H9 (cell line): ENCODE data around the gene SMURF1. TPM values are rescaled to one million over a fixed set of nuclear protein-coding genes. Genes with fewer than 3 reads are reported as not detected.

Experiments used
- DNase-seq: peaks from one replicate; pipeline ENCODE4 v3.0.0-alpha.2; 2017
- H2AFZ ChIP-seq: one replicate; pipeline ENCODE4 v1.6.1; 2013; ENCODE audit warnings: mild to moderate bottlenecking, low read length, control low read depth, moderate library complexity
- H2AK5ac ChIP-seq: 2 replicates; pipeline ENCODE4 v1.6.1; 2013; ENCODE audit warnings: low read length, control low read depth, mixed read lengths; ENCODE audit not compliant: insufficient read length
- H2BK120ac ChIP-seq: one replicate; pipeline ENCODE4 v1.6.1; 2013; ENCODE audit warnings: low read depth, mild to moderate bottlenecking, low read length, control low read depth, inconsistent platforms; ENCODE audit not compliant: poor library complexity, severe bottlenecking
- H2BK12ac ChIP-seq: 2 replicates; pipeline ENCODE4 v1.6.1; 2013; ENCODE audit warnings: low read length, control low read depth, mixed read lengths, low read depth; ENCODE audit not compliant: insufficient read length
- H2BK15ac ChIP-seq: 2 replicates; pipeline ENCODE4 v1.6.1; 2013; ENCODE audit warnings: low read depth, low read length, control low read depth
- H2BK20ac ChIP-seq: one replicate; pipeline ENCODE4 v1.6.1; 2013; ENCODE audit warnings: low read depth, mild to moderate bottlenecking, low read length, control low read depth, inconsistent platforms; ENCODE audit not compliant: poor library complexity, severe bottlenecking
- H2BK5ac ChIP-seq: 2 replicates; pipeline ENCODE4 v1.6.1; 2013; ENCODE audit warnings: low read length, control low read depth, mixed read lengths; ENCODE audit not compliant: insufficient read length
- H3K14ac ChIP-seq: 2 replicates; pipeline ENCODE4 v1.6.1; 2013; ENCODE audit warnings: low read length, control low read depth; ENCODE audit not compliant: insufficient read depth
- H3K18ac ChIP-seq: 2 replicates; pipeline ENCODE4 v1.6.1; 2013; ENCODE audit warnings: low read depth, mild to moderate bottlenecking, mixed read lengths, low read length, control low read depth; ENCODE audit not compliant: insufficient read length
- H3K23ac ChIP-seq: 2 replicates; pipeline ENCODE4 v1.6.1; 2013; ENCODE audit warnings: low read length, control low read depth, mixed read lengths, low read depth; ENCODE audit not compliant: insufficient read length
- H3K23me2 ChIP-seq: 2 replicates; pipeline ENCODE4 v1.6.1; 2013; ENCODE audit warnings: low read depth, mild to moderate bottlenecking, mixed read lengths, low read length, control low read depth; ENCODE audit not compliant: insufficient read length, poor library complexity, severe bottlenecking
- H3K27ac ChIP-seq: 2 replicates; pipeline ENCODE4 v1.5.1; 2013; ENCODE audit warnings: low read length, control low read depth, mixed read lengths, low read depth; ENCODE audit not compliant: insufficient read length
- H3K27me3 ChIP-seq: 2 replicates; pipeline ENCODE4 v1.6.1; 2013; ENCODE audit warnings: low read length, control low read depth, inconsistent platforms; ENCODE audit not compliant: insufficient read depth
- H3K4ac ChIP-seq: 2 replicates; pipeline ENCODE4 v1.6.1; 2013; ENCODE audit warnings: low read depth, mild to moderate bottlenecking, control low read depth, inconsistent platforms, low read length, moderate library complexity
- H3K4me1 ChIP-seq: 2 replicates; pipeline ENCODE4 v1.6.1; 2013; ENCODE audit warnings: low read length, control low read depth, inconsistent platforms; ENCODE audit not compliant: insufficient read depth
- H3K4me2 ChIP-seq: 2 replicates; pipeline ENCODE4 v1.6.1; 2013; ENCODE audit warnings: low read length, control low read depth, mixed read lengths; ENCODE audit not compliant: insufficient read length, insufficient read depth
- H3K56ac ChIP-seq: 2 replicates; pipeline ENCODE4 v1.6.1; 2013; ENCODE audit warnings: low read depth, mild to moderate bottlenecking, mixed read lengths, low read length, control low read depth; ENCODE audit not compliant: insufficient read length
- H3K79me1 ChIP-seq: 2 replicates; pipeline ENCODE4 v1.6.1; 2013; ENCODE audit warnings: low read depth, mild to moderate bottlenecking, moderate library complexity, low read length, control low read depth, inconsistent platforms; ENCODE audit not compliant: insufficient read depth, poor library complexity, severe bottlenecking
- H3K79me2 ChIP-seq: 2 replicates; pipeline ENCODE4 v1.6.1; 2013; ENCODE audit warnings: low read length, control low read depth, inconsistent platforms; ENCODE audit not compliant: insufficient read depth
- H3K9ac ChIP-seq: 2 replicates; pipeline ENCODE4 v1.6.1; 2013; ENCODE audit warnings: low read length, control low read depth, mixed read lengths; ENCODE audit not compliant: insufficient read length; ENCODE audit errors: extremely low read depth
- H3K9me3 ChIP-seq: one replicate; pipeline ENCODE4 v1.6.1; 2013; ENCODE audit warnings: low read depth, low read length, inconsistent platforms; ENCODE audit not compliant: control insufficient read depth
- H3T11ph ChIP-seq: one replicate; pipeline ENCODE4 v1.6.1; 2013; ENCODE audit warnings: mild to moderate bottlenecking, low read length, control low read depth, inconsistent platforms
- H4K20me1 ChIP-seq: one replicate; pipeline ENCODE4 v1.6.1; 2013; ENCODE audit not compliant: control insufficient read depth, insufficient read length, insufficient read depth
- H4K5ac ChIP-seq: 2 replicates; pipeline ENCODE4 v1.6.1; 2013; ENCODE audit warnings: low read depth, mild to moderate bottlenecking, mixed read lengths, low read length, control low read depth; ENCODE audit not compliant: insufficient read length
- H4K8ac ChIP-seq: replicated peaks from 2 replicates; pipeline ENCODE4 v1.6.1; 2013; ENCODE audit warnings: low read length, control low read depth, mixed read lengths, low read depth; ENCODE audit not compliant: insufficient read length
- H4K91ac ChIP-seq: 2 replicates; pipeline ENCODE4 v1.6.1; 2013; ENCODE audit warnings: low read depth, mild to moderate bottlenecking, moderate library complexity, mixed read lengths, low read length, control low read depth; ENCODE audit not compliant: insufficient read length
- H3K27ac Mint-ChIP-seq, 3 experiments: 2 replicates in 2 of 3; 3 replicates in 1 of 3; pipeline ENCODE4 v1.8.0; 2020 to 2021; ENCODE audit warnings: mixed read lengths in 3 of 3, mild to moderate bottlenecking in 1 of 3, moderate library complexity in 1 of 3
- H3K27me3 Mint-ChIP-seq: 2 replicates; pipeline ENCODE4 v1.8.0; 2021; ENCODE audit warnings: low read depth, mild to moderate bottlenecking, moderate library complexity, mixed read lengths
- H3K36me3 Mint-ChIP-seq, 3 experiments: 2 replicates in 2 of 3; 3 replicates in 1 of 3; pipeline ENCODE4 v1.8.0; 2020 to 2021; ENCODE audit warnings: low read depth in 3 of 3, mixed read lengths in 3 of 3; ENCODE audit not compliant: insufficient read depth in 1 of 3
- H3K4me1 Mint-ChIP-seq, 2 experiments: 2 replicates each; pipeline ENCODE4 v1.8.0; 2020; ENCODE audit warnings: mixed read lengths in 2 of 2
- H3K4me3 Mint-ChIP-seq, 2 experiments: 2 replicates in 1 of 2; 3 replicates in 1 of 2; pipeline ENCODE4 v1.8.0; 2020 to 2021; ENCODE audit warnings: mild to moderate bottlenecking in 2 of 2, mixed read lengths in 2 of 2, moderate library complexity in 1 of 2
- H3K9me3 Mint-ChIP-seq, 2 experiments: 2 replicates in 1 of 2; 3 replicates in 1 of 2; pipeline ENCODE4 v1.8.0; 2020; ENCODE audit warnings: mild to moderate bottlenecking in 2 of 2, mixed read lengths in 2 of 2, moderate library complexity in 1 of 2
- WGBS: extraction: QIAGEN DNeasy Blood & Tissue Kit; methylation state at CpG from one replicate; pipeline ENCODE4 v1.1.7; 2013; ENCODE audit warnings: missing lambda C conversion rate, low lambda C conversion rate, mixed read lengths; ENCODE audit not compliant: insufficient read length; ENCODE audit errors: extremely low coverage; 5-methylcytosine and 5-hydroxymethylcytosine counted together
- total RNA-seq: library from RNA; stranded (reverse); gene quantifications from 2 replicates; pipeline ENCODE4 v1.2.1, GENCODE V29; 2021
- TF ChIP-seq, protein P1 (sequence below): fragments of 200-600 bp; sonication (generic); conservative IDR thresholded peaks from 3 replicates; pipeline ENCODE4 v1.8.0; 2021; ENCODE audit warnings: antibody characterized with exemption, mild to moderate bottlenecking

SMURF1 gene
- total RNA-seq, 1 experiment from 2014 or later, result 29.4 TPM

DNA sequence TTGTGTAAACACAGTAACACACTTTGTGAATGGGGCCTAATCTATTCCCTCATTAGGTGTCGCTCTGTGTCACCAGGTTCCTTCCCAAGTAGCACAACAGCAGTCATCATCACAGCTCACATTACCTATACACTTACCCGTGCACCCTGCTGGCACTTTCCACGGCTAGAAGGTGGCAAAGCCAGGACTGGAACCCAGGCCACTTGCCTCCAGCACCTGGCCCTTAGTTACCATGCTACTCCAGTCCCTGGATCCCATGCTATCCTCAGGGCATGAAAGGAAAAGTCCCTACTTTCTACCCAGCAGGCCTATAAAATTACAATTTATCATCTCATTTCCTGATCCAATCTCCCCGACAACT lies 18.4 kb downstream of the SMURF1 start:
- Histone ChIP-seq H3K27me3 (no peaks in the 10 kb centered on the region), H3K9me3 (no peaks in the 10 kb centered on the region), H3K23me2 (no peaks in the 10 kb centered on the region), H3K27ac (no peak overlapping the region), H2BK5ac (no peak overlapping the region), H3K18ac (no peak overlapping the region), H3K79me1 (peaks cover 5% of the 10 kb centered on the region), H4K20me1 (no peaks in the 10 kb centered on the region), H3T11ph (no peak overlapping the region), H2BK15ac (no peak overlapping the region), H4K91ac (no peak overlapping the region), H3K4me2 (no peak overlapping the region), H2BK20ac (no peak overlapping the region), H3K79me2 (peaks cover 18% of the 10 kb centered on the region; the same call in 1 of the 2 replicates), H3K56ac (no peak overlapping the region), H3K4ac (no peak overlapping the region), H2BK12ac (no peak overlapping the region), H2BK120ac (no peak overlapping the region), H4K5ac (no peak overlapping the region), H3K4me1 (peaks cover 8% of the 10 kb centered on the region; the same call in 1 of the 2 replicates), H4K8ac (no peak overlapping the region), H2AFZ (no peak overlapping the region), H3K23ac (no peak overlapping the region), H2AK5ac (no peak overlapping the region), H3K14ac (no peak overlapping the region; the same call in 1 of the 2 replicates), H3K9ac (no peak overlapping the region)
- Mint-ChIP-seq H3K9me3 (no peaks in the 10 kb centered on the region), H3K27me3 (no peaks in the 10 kb centered on the region), H3K4me1 (peaks cover 16 to 22% of the 10 kb centered on the region in 2 experiments), H3K36me3 (peaks cover 0 to 4% (median 4%) of the 10 kb centered on the region in 3 experiments; a peak in 4 of 7 replicates), H3K27ac (peak overlapping the region in 2 of 3 experiments; percentile 27 to 53; a peak in 3 of 7 replicates), H3K4me3 (no peak overlapping the region)
- DNase-seq, result no peak
- TF ChIP-seq, protein P1, sequence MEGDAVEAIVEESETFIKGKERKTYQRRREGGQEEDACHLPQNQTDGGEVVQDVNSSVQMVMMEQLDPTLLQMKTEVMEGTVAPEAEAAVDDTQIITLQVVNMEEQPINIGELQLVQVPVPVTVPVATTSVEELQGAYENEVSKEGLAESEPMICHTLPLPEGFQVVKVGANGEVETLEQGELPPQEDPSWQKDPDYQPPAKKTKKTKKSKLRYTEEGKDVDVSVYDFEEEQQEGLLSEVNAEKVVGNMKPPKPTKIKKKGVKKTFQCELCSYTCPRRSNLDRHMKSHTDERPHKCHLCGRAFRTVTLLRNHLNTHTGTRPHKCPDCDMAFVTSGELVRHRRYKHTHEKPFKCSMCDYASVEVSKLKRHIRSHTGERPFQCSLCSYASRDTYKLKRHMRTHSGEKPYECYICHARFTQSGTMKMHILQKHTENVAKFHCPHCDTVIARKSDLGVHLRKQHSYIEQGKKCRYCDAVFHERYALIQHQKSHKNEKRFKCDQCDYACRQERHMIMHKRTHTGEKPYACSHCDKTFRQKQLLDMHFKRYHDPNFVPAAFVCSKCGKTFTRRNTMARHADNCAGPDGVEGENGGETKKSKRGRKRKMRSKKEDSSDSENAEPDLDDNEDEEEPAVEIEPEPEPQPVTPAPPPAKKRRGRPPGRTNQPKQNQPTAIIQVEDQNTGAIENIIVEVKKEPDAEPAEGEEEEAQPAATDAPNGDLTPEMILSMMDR, result no peak
- no CpG with 5 or more reads among the region's 4 CpGs for WGBS
